HG03159 (cell line): Measurements from ENCODE around the gene NET1.
"Not testable (repeated sequence)": the region's sequence is repeated elsewhere in the genome, so short reads cannot be mapped to it uniquely, and the experiment has no call there.

Experiments used
- ATAC-seq: cut with Tn5 transposase; IDR thresholded peaks from one replicate; pipeline ENCODE4 v1.9.1; 2021; ENCODE audit warnings: mild to moderate bottlenecking, moderate library complexity; ENCODE audit not compliant: unreplicated experiment

The NET1 gene

DNA sequence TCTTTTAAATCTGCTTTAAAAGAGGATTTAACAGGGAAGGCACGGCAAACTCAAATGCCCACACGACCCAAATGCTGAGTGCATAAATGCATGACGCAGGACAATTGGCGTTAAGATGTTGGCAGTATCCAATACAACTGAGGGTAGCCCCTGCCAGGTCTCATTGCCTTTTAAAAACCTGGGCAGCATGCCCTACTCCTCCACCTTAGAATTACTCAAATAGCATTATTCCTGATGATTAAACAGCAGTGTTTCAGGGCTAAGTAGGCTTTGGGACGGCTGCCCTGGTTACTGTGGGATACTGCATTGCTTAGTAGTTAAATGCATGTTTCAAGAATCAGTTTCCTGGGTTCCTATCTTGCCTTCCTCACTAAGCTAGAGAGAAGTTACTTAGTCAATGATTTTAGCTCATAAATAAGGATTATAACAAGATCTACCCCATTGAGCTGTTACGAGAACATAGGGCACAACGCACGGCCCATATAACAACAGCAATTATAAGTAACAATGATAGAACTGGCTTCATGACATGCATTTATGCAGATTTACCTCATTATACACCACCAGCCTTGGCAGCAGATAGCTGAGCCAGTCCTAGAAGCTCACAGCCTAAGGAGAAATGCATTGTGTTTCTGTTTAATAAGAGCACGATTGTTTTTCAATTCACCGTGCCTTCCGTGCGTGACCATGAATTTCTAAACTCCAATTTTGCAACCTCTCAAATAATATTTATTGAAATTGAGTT is 15.6 kb upstream of the NET1 start:
- ATAC-seq: no peak

DNA sequence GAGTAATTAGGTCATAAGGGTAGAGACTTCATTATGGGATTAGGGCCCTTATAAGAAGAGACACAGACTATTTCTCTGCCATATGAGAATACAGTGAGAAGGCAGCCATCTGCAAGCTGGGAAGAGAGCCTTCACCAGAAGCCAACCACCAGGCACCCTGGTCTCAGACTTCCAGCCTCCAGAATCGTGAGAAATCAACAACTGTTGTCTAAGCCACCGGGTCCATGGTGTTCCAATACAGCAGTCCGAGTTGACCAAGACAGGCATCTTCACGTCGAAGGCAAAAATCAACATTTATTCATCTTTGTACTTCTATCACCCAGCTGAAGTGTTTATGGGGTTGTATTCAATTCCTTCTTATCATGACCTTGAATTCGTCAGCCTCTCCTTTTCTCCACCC is 13.0 kb upstream of the NET1 start:
- no peak for ATAC-seq

DNA sequence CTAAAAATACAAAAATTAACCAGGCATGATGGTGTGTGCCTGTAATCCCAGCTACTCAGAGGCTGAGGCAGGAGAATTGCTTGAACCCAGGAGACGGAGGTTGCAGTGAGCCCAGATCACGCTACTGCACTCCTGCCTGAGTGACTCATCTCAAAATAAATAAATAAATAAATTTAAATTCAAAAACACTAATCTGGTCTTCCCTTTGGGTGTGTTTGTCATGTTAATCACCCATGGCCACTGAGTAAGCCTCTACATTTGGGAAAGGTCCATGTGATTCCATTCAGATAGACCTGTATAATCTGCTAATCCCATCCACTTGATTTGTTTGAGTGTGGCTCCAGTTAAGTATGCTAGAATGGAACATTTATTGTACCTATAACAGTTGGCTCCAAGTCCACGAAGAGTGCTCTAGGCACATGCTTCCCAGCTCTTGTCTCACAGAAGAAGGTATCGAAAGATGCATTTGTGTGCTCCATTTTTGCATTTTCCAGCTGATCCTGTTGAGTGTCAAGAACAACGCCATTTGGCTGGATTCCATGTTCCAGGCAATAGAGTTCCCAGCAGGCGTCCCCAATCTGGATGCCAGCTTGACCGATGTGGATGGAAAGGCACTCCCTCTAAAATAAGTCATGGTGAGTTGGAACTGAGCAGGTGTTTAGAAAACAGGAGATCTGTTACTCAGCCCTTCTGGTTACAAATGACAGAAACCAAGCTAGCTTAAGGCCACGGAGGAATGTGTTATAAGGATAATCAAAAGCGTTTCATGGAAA is 11.7 kb upstream of the NET1 start:
- ATAC-seq: no peak

DNA sequence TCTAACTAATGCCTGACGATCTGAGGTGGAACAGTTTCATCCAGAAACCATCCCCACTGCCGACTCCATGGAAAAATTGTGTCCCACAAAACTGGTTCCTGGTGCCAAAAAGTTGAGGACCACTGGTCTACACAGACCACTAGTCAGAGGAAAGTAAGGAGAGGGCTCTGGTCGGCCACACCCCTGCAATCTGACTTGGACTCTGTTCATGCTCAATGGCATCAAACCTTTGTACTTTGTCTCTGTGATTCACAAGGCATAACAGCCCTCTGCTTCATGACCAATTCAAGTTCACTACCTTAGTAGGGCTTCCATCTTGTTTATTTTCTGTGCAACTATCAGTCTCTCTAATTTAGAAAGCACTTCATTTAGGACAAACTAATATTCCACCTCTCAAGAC is 9.6 kb upstream of the NET1 start:
- ATAC-seq: no peak

DNA sequence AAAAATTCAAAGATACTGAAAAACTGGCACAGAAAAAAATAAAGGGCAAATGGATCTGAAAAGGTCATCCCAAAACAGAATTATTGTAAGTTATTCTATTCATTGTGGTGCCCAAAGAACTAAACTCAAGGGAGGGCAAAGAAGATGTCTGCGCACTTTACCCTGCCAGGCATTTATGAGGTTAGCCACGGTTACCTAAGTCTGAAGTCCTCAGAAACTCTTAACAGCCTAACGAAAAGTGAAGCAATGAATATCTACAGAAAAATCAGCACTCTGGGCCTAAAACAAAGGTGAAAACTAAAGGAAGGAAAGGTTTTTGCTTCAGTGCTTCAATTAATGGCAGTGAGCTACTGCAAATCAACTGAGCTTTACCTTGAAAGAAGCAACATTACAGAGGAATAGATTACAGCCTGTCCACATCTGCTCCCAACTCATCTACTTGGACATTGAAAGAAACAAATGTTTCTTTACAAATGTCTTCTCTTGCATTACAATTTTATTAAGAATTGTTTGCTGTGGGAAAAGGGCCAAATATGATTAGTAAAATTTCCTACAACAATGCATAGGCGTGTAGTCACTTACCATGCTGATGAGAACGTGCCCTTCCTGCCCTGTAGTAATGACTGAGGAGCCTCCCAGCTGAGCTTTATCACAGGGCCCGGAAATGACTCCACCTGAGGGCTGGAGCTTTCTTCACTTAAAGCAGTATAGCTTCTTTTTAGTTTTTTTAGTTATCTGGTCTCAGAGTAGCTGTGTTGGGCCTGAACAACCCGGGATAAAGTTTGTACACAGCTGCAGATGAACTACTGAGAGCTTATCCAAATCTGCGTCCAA is 7.9 kb upstream of the NET1 start, which contains the start of gene TUBAL3:
Gene TUBAL3, minus strand, starts transcription at position 621 of the 834 bp plus-strand sequence. Its CDS starts 36 bp downstream, at position 585.
- no peak for ATAC-seq

DNA sequence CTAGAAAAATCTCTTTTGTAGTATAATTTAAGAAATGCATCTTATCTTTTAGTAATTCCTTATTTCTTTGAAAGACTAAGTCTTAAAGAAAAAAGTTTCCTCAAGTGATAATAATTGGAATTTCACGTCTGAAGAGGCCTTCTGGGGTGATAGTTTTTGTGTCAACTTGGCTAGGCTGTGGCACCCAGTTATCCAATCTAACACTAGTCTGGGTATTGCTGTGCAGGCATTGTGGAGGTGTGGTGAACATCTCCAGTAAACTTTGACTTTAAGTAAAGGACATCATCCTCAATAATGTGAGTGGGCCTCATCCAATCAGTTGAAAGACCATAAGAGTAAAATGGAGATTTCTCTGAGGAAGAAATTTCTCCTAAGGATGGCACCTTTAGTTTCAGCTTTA is 5.4 kb upstream of the NET1 start:
- ATAC-seq: no peak

DNA sequence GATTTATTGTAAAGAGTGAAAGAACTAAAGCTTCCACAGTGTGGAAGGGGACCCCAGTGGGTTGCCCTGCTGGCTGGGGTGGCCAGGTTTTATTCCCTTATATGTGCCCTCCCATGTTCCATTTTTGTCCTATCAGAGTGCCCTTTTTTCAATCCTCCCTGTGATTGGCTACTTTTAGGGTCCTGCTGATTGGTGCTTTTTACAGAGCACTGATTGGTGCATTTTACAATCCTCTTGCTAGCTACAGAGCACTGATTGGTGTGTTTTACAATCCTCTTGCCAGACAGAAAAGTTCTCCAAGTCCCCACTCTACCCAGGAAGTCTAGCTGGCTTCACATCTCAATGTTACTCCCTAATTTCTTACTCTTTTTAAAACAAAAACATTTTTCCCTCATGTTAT is 1.6 kb upstream of the NET1 start:
- not testable (repeated sequence) for ATAC-seq

DNA sequence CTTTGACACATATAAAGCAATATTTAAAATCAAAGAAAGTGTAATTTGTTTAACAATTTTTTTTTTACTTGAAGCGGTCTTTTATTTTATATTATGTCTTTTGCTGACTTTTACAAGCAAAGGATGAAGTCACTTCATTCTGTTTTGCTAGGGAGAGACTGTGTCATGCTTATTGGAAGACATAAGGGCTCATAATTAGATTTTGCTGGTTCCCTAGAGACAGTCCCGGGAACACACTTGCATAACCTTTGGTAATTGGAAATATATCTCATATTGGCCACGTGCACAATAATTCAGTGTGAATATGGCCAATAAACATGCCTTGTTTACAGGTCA is 448 bp upstream of the NET1 start:
- peak; percentile 6 for ATAC-seq

DNA sequence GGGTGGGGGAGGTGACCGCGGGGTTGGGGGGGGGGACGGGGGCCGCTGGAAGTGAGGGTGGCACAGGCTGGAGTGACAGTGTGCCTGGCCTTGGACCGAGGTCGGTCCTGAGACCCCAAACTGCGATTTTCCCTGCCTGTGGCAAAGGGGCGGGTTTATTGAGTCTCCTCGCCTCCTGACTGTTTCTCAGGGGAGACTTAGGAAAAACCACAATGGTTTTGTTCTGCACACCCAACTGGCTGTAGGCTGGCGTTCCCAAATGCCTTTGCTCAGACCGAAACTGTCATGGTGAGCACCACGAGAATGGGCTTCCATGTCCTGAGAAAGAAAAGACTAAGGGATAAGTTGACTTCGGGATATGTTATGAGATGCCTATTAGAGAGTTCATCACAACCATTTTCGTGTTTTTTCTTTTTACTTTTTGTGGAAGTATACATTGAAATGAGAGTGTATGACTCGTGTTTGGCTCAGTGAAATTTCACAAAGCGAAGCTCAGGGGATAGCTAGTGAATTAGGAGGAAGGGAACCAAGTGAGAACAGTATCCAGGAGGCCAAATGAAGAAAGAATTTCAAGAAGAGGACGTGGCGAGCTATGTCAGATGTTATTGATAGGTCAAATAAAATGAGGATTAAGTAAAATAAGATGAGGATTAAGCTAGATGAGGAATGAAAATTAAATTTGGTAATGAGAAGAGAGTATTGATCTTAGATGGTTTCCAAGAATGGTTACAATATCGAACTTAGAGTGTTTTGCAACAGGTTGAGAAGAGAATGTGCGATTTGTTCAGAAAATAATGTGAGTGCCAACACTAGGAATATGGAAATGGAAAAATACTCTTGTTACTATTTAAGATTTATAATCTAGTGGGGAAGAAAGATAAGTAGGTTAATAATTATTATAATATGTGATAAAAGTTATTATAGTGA is 918 bp downstream of the NET1 start:
- ATAC-seq: no peak

DNA sequence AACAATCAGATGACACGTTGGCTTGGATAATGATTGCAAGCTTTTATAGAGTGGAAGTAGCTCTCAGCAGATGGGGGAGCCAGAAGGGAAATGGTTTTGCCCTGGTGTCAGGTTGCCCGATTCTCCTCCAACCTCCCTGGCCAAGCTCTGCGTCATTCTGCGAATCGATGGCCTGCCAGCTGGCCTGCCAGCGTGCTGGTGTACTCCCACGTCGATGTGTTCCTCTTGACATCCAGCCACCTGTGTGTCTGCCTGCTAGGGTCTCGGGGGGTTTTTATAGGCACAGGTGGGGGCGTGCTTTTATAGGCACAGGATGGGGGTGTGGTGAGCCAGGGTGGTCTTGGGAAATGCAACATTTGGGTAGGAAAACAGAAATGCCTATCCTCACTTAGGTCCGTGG is 4.6 kb downstream of the NET1 start:
- no peak for ATAC-seq

DNA sequence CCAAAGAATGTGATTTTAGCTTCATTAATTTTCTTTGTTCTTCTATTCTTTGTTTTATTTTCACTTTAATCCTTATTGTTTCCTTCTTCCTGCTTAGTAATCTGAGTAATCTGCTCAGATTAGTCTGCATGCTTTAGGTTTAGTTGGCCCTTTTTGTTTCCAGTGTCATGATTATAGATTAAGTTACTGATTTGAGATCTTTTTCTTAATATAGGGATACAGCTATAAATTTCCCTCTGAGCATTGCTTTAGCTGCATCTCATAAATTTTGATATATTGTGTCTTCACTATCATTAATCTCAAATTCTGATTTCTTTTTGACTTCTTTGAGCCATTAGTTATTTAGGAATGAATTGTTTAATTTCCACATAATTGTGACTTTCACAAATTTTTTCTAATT is 6.2 kb downstream of the NET1 start:
- ATAC-seq: no peak

DNA sequence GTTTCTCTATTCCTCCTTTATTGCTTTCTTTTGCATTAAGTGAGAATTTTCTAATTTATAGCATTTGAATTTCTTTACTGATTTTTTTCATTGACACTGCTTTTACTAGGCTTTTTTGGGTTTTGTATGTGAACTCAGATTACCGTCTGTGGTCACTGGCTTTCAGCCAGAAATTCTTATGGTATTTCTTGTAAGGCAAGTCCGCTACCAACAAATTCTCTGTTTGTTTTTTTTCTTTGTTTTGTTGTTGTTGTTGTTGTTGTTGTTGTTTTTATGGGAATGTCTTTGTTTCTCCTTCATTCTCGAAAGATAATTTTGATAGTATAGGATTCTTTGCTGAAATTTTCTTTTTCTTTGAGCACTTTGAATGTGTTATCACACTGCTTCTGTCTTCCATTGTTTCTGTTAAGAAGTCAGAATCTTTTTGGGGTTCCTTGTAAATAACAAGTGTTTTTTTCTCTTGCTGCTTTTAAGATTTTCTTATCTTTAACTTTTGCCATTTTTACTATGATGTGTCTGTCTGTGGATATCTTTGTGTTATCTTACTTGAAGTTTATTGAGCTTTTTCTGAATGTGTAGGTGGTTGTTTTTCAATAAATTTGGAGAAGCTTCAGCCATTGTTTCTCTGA is 7.2 kb downstream of the NET1 start:
- no peak for ATAC-seq

DNA sequence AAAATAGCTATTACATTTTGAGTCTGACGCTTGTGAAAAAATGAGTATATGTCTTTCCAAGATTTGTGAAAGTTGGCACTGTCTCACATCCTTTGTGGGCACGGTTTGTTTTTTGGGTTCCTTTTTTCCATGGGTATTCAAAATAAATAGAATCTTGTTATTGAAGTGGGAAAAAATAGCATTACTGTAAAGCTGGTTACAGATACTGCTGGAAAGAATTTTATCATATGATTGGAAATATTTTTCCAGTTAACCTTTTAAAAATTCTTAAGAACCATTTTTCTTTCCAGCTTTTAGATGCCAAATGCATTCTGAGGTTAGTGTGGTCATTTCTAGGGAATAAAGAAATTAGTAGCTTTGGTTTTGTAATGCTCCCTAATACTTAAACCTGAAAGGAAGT is 11.4 kb downstream of the NET1 start:
- no peak for ATAC-seq

DNA sequence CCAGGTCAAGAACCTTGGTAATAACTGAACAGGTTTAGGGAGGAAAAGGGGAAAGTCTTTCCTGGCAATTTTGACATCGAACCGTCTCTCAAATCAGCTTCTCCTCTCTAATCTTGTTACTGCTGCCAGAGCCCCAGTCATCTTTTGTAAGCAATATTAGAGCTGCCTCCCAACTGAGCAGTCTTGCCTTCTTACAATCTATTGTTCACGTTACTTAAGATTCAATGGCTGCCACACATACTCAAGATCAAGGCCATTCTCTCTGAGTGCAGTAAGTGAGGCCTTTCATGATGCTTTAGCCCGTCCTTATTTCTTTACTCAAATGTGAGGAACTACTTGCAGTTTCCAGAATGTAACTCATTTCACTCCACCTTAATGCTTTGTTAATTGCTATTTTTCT is 12.4 kb downstream of the NET1 start:
- no peak for ATAC-seq

DNA sequence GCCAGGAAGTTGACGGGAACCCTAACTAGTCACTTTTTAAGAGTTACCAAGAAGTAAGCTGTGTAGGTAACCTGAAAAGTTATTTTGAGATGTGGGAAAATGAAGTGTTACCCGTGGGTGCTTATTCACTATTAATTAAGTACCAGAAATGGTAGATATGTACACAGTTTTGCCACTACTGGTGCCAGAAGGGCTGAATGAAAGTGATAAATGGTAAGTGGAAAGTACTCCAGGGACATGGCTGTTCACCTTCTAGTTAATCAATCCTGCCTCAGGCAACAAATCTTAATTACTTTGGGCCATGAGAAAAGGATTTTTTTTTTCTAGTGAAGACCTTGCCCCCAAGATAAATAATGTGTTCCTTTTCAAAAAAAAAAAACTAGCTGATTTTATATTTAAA is 15.8 kb downstream of the NET1 start:
- no peak for ATAC-seq

DNA sequence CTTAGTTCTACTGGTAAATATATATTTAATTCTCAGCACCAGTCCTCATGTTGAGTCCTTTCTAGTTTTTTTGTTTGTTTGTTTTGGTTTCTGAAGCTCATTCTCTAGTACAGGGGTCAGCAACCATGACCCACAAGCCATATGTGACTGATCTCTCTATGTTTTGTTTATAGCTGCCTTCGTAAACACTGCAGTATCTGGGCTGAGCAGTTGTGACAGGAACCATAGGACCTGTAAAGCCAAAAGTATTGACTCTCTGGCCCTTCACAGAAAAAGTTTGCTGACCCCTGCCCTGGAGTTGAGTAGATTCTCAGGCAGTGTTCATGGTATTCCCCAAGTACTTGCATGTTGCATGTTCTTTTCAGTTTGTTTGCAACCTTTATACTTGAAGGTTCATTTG is 20.8 kb downstream of the NET1 start:
- ATAC-seq: no peak

DNA sequence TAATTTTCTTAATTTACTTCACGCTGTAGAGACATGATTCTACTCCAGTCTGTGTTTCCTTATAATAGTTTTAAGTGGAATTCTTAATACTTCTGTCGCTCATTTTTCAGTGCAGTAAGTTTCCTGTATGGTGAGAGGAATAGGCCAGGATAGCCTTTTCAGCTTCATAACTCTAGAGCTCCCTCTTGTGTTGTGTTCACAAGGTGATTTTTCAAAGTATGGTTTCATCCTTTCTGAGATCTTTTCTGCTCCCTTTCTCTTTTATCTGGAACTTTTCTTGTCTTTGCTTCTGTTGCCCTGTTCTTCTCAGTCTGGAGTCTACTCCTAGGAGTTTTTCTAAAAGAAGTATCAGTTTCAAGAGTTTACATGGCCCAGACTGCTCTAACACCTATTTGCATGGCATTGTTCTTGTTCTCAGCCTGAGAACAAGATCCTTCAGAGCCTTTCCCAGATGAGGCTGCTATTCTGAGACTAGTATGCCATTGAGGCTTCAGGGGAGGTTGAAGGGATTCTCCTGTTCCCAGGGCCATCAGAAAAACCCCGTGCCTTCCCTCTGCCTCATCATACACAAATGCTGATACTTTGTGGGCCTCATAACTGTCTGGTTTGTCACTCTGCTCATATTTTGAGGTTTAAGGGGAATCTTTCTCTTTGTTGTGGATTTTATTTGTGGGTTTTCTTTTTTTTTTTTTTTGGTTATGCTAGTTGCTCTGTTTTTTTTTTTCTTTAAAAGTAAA is 21.8 kb downstream of the NET1 start:
- ATAC-seq: peak; percentile 72

DNA sequence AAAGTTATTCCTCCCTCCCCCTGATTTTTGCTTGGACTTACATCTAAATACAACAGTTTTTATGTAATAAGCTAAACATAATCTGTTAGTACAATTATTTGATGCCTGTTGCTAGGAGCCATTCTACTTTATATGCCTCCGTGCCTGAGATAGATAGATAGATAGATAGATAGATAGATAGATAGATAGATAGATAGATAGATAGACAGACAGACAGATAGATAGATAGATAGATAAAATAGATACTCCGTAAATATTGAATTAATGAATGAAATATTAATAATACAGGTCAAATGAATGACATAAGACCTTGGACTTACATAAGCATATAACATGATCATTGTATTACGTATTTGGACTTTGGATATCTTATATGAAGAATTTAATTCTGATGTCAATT is 23.0 kb downstream of the NET1 start:
- ATAC-seq: no peak

DNA sequence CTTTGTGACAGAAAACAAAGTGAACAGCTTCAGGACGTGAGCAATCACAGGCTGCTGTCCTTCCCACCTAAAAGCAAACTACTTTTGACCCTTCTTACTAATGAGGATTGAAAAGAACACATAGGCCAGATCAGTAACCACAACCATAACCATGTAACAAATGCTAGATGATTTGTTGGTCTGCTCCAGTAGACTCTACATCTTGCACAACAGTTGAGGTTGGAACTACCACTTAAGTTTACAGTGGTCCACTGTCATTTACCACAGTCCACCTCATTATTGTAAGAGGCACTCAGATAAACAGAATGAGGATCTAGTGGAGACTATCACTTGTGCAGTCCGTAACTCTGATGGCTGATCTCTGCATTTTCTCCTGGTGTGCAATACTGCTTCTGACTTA is 27.8 kb downstream of the NET1 start:
- ATAC-seq: no peak
